ENCODE data around the gene CEP295NL. TPM values are rescaled to one million over a fixed set of nuclear protein-coding genes. Genes with fewer than 3 reads are reported as not detected.
A peak's percentile ranks its signal among the peaks of the same experiment; 100 is the strongest.

Gene CEP295NL
- total and polyA plus RNA-seq, 2 of the 13 experiments (the other 11 are each of a cell fraction or from before 2014, with no cell fraction given): not detected

GRCh38 chr17:78947235-78948149 is 44.5 kb upstream of the CEP295NL start (continued):
- TF ChIP-seq ZNF577 (CRISPR knock-in tag; IDR thresholded peaks at IDR 0.05; ENCODE audit: borderline replicate concordance, low read depth) (no peak), ISL2 (CRISPR knock-in tag; IDR thresholded peaks at IDR 0.05) (peak; percentile 52), ZNF12 (CRISPR knock-in tag; IDR thresholded peaks at IDR 0.05) (0 out of 2 replicates have a peak, but pooled peaks have one; percentile 9), MEIS2 (CRISPR knock-in tag; IDR thresholded peaks at IDR 0.05) (peak; percentile 39; the same call in 1 of the 2 replicates), HDAC2 (CRISPR knock-in tag; IDR thresholded peaks at IDR 0.05) (peak; percentile 56; the same call in 1 of the 2 replicates), HMG20A (CRISPR knock-in tag; IDR thresholded peaks at IDR 0.05; ENCODE audit: borderline replicate concordance) (peak; percentile 47; the same call in 1 of the 2 replicates), HNRNPL (IDR thresholded peaks at IDR 0.05; ENCODE audit: low read depth, low read length) (peak; percentile 59; the same call in 1 of the 2 replicates), SOX6 (IDR thresholded peaks at IDR 0.05) (no peak), SOX6 (CRISPR knock-in tag; IDR thresholded peaks at IDR 0.05) (peak; percentile 57), FOXA3 (CRISPR knock-in tag; IDR thresholded peaks at IDR 0.05) (peak; percentile 58), ZNF687 (CRISPR knock-in tag; IDR thresholded peaks at IDR 0.05) (peak; percentile 50), GABPB1 (CRISPR knock-in tag; IDR thresholded peaks at IDR 0.05) (0 out of 2 replicates have a peak, but pooled peaks have one; percentile 20), ATAD3A (CRISPR knock-in tag; IDR thresholded peaks at IDR 0.05) (no peak), ZNF503 (CRISPR knock-in tag; IDR thresholded peaks at IDR 0.05) (peak; percentile 69; the same call in 1 of the 2 replicates), BRD4 (CRISPR knock-in tag; IDR thresholded peaks at IDR 0.05) (peak; percentile 60; the same call in 1 of the 2 replicates), ZBTB38 (CRISPR knock-in tag; IDR thresholded peaks at IDR 0.05) (0 out of 2 replicates have a peak, but pooled peaks have one; percentile 34), ZFY (CRISPR knock-in tag; IDR thresholded peaks at IDR 0.05) (no peak), ZKSCAN8 (CRISPR knock-in tag; IDR thresholded peaks at IDR 0.05; ENCODE audit: borderline replicate concordance) (peak; percentile 56; the same call in 1 of the 2 replicates), TEAD3 (CRISPR knock-in tag; optimal IDR thresholded peaks at IDR 0.05; ENCODE audit: borderline replicate concordance) (peak; percentile 26), ARID4A (CRISPR knock-in tag; IDR thresholded peaks at IDR 0.05; ENCODE audit: borderline replicate concordance) (peak; percentile 20; the same call in 1 of the 2 replicates)

All from HepG2 (cell line).